Tibial artery (tissue), 4 donors: Measurements from ENCODE around the gene DNAH17.

Source experiments
- DNase-seq, 2 donors: peaks; one replicate each; pipeline ENCODE4 v3.0.0-alpha.2; 2019
- H3K27ac ChIP-seq, 2 donors: fragments of 200-600 bp; sonication (generic) in 1 of 2; 1 replicate in 1 of 2; 2 replicates in 1 of 2; pipeline ENCODE4 v1.5.1; 2018 to 2019; ENCODE audit warnings: mild to moderate bottlenecking in 1 of 2
- H3K27me3 ChIP-seq, 2 donors: fragments of 200-600 bp; sonication (generic) in 1 of 2; one replicate each; pipeline versions ENCODE4 v1.5.1 to v1.6.0; 2016 to 2019
- H3K36me3 ChIP-seq, 3 donors: fragments of 200-600 bp; sonication (generic) in 2 of 3; one replicate each; pipeline ENCODE4 v1.5.1; 2016 to 2019; ENCODE audit warnings: mild to moderate bottlenecking in 2 of 3
- H3K4me1 ChIP-seq, 4 donors: fragments of 200-600 bp; sonication (generic) in 2 of 4; 1 replicate in 3 of 4; 2 replicates in 1 of 4; pipeline ENCODE4 v1.5.1; 2016 to 2019
- H3K4me3 ChIP-seq, 2 donors: fragments of 200-600 bp; sonication (generic) in 1 of 2; 1 replicate in 1 of 2; 2 replicates in 1 of 2; pipeline ENCODE4 v1.5.1; 2018 to 2019; ENCODE audit warnings: mild to moderate bottlenecking in 2 of 2
- H3K9me3 ChIP-seq, 3 donors: fragments of 200-600 bp; sonication (generic) in 1 of 3; one replicate each; pipeline ENCODE4 v1.5.1; 2016 to 2019
- intact Hi-C: fragments of 100-400 bp; cut with DNase I; formaldehyde crosslinking; loops from one replicate; pipeline ENCODE4 v1.15.0; 2023; ENCODE audit warnings: low total_unique reads
- TF ChIP-seq, protein P1 (sequence below), 2 experiments: fragments of 200-600 bp in 1 of 2; fragments of 450-650 bp in 1 of 2; IDR thresholded peaks; one replicate each; pipeline ENCODE4 v1.5.1; 2017 to 2019; ENCODE audit warnings: antibody characterized with exemption in 2 of 2, mild to moderate bottlenecking in 1 of 2, moderate library complexity in 1 of 2

DNAH17 gene

GRCh38 chr17:78494696-78495330, 82.4 kb downstream of the DNAH17 start:
- TF ChIP-seq, protein P1, sequence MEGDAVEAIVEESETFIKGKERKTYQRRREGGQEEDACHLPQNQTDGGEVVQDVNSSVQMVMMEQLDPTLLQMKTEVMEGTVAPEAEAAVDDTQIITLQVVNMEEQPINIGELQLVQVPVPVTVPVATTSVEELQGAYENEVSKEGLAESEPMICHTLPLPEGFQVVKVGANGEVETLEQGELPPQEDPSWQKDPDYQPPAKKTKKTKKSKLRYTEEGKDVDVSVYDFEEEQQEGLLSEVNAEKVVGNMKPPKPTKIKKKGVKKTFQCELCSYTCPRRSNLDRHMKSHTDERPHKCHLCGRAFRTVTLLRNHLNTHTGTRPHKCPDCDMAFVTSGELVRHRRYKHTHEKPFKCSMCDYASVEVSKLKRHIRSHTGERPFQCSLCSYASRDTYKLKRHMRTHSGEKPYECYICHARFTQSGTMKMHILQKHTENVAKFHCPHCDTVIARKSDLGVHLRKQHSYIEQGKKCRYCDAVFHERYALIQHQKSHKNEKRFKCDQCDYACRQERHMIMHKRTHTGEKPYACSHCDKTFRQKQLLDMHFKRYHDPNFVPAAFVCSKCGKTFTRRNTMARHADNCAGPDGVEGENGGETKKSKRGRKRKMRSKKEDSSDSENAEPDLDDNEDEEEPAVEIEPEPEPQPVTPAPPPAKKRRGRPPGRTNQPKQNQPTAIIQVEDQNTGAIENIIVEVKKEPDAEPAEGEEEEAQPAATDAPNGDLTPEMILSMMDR (IDR thresholded peaks at IDR 0.05), result no peak
- no peaks in the 10 kb centered on the region for H3K36me3 ChIP-seq
- H3K4me1 ChIP-seq, result no peaks in the 10 kb centered on the region
- intact Hi-C loops, result loop anchor here (5.0 to 10.0 kb wide), 2 partner anchors 212 to 250 kb away; no protein-coding TSS in a partner anchor
- no peaks in the 10 kb centered on the region for H3K9me3 ChIP-seq
- no peak for DNase-seq
- peaks cover 0 to 17% of the 10 kb centered on the region in 2 donors for H3K27me3 ChIP-seq
- H3K4me3 ChIP-seq, result no peak overlapping the region
- no peak overlapping the region for H3K27ac ChIP-seq

DNA sequence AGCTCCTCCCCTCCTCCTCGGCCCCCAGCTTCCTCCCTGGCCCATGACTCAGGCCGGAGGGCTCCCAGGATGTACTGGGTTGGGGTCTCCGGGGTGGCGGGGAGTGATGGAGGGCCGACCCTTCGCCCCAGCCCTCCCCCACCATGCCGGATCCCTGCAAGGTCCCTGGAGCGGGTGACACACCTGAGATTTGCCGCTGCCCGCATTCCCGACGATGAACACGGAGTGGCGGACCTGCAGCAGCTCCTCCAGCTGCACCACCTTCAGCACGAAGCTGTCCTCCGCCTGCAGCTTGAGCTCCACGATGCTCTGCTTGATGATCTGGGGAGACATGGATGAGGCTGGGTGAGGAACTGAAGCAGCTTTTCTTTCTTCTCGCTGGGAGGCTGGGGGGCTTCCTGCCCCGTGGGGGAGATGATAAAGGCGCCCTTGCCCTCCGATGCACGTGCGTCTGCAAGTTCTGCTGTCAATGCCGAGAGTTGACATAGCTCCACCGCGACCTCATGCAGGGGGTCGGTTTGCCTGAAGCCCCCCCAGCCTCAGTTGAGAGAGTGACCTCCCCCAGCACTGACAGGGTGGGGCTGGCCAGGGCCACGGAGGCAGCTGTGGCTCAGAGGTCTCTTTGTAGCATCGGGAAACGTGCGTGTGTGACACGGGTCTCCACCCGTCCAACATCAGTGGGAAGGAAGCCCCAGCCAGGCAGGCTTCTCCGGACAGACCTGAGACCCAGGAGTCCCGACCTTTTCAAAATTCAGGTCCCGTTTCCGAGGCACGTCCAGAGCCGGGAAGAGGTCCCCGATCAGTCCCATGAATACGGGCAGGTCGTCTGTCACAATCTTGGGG, 83.1 kb downstream of the DNAH17 start:
- H3K27ac ChIP-seq, result no peak overlapping the region
- no peaks in the 10 kb centered on the region for H3K36me3 ChIP-seq
- peaks cover 0 to 17% of the 10 kb centered on the region in 2 donors for H3K27me3 ChIP-seq
- H3K9me3 ChIP-seq, result no peaks in the 10 kb centered on the region
- intact Hi-C loops, result loop anchor here (10.0 kb wide), 1 partner anchor 251 kb away; no protein-coding TSS in a partner anchor
- TF ChIP-seq, protein P1 (IDR thresholded peaks at IDR 0.05), result no peak
- H3K4me3 ChIP-seq, result no peak overlapping the region
- no peaks in the 10 kb centered on the region for H3K4me1 ChIP-seq
- DNase-seq, result no peak

DNA sequence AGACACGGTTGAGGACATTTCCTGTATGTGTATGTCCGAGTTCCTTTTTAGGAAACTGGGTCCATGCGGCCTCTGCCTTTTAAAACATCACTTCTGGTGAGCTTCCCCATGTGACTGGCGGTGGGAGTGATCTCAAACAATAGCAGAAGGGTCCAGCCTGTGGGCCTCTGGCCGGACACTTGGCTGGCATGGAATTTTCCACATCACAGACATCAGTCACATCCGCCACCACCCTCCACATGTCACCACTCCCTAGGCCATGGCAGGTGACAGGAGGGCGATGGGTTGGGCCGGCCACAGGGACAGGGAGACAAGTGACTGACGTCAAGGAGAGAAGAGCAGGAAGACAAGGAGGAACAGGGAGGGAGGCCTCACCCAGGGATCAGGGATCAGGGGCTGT, 83.7 kb downstream of the DNAH17 start:
- Histone ChIP-seq H3K27ac (no peak overlapping the region), H3K4me3 (no peak overlapping the region), H3K9me3 (no peaks in the 10 kb centered on the region), H3K4me1 (no peaks in the 10 kb centered on the region), H3K36me3 (no peaks in the 10 kb centered on the region), H3K27me3 (peaks cover 0 to 17% of the 10 kb centered on the region in 2 donors)
- TF ChIP-seq, protein P1 (IDR thresholded peaks at IDR 0.05), result no peak
- intact Hi-C loops, result loop anchor here (10.0 kb wide), 1 partner anchor 251 kb away; no protein-coding TSS in a partner anchor
- no peak for DNase-seq

DNA sequence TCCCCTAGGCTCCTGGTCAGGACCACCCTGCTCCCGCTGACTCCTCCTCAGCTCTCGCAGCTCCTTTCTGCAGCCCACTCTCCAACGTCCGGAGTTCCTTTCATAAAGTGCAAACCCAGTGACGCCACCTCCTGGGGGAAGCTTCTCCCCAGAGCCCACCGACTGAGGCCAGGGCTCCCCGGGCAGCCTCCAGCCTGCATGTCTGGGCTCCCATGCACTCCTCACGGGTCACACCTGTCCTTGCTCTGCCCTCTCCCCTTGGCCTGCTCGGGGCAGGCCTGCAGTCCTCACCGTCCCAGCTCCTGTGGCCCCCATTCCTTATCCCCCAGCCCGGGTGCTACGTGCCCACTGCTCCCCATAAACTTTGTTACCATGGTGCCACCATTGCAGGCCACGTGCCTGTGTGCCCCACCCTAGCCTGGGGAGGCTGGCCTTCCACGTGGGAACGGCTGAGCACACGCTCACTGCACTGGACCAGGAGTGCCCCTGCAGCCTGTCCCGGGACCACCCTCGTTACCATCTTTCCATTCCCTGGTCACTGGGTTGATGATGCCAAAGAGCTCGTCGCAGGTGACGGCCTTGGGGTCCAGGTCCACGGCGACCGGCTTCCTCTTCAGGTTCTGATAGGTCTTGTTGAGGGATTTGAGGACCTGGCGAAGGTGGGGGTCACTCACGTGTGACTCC, 84.9 kb downstream of the DNAH17 start:
- H3K27ac ChIP-seq, result no peak overlapping the region
- H3K9me3 ChIP-seq, result no peaks in the 10 kb centered on the region
- no peaks in the 10 kb centered on the region for H3K36me3 ChIP-seq
- TF ChIP-seq, protein P1 (IDR thresholded peaks at IDR 0.05), result no peak
- H3K27me3 ChIP-seq, result peaks cover 0 to 17% of the 10 kb centered on the region in 2 donors
- intact Hi-C loops, result loop anchor here (10.0 kb wide), 1 partner anchor 253 kb away; no protein-coding TSS in a partner anchor
- DNase-seq, result no peak
- no peak overlapping the region for H3K4me3 ChIP-seq
- no peaks in the 10 kb centered on the region for H3K4me1 ChIP-seq

DNA sequence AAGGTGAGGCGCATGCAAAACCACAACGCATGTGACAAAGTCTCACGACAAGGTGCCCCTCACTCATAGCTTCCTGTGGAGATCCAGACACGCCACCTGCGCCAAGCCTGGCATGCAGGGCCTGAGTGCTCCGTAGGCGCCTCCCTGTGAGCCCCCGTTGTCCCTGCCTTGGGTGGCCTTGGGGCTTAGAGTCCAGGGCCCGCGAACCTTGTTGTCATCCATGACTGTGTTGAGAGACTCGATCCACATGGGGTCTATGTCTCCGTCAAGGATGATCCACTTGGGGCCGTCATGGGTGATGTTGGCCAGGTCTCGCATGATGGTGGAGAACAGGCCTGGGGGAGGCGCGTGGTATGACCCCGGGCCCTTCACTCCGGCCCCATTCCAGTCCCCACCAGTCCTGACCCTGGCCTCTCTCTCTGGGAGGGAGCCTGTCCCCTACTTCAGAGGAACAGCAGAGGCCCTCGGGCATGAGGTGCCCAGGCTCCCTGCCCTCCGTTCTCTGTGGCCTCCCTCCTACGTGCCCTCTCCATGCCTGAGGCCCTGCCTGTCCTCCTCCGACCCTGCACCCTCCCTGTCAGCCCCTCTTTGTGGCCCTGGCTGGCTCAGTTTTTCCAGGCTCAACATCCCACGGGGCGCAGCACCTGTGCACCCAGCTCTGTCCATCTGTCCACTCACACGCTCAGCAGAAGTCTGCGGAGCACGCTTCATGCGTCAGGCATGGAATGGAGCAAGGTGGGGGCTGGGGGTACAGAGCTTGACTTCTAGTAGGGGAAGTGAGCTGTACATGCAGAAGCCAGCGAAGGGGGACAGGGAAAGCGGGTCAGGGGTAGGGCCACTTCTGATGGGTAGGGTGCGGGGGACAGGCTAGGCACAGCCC, 85.7 kb downstream of the DNAH17 start:
- DNase-seq, result no peak
- intact Hi-C loops, result loop anchor here (10.0 kb wide), 1 partner anchor 253 kb away; no protein-coding TSS in a partner anchor
- no peaks in the 10 kb centered on the region for H3K36me3 ChIP-seq
- H3K9me3 ChIP-seq, result no peaks in the 10 kb centered on the region
- TF ChIP-seq, protein P1 (IDR thresholded peaks at IDR 0.05), result no peak
- peaks cover 0 to 17% of the 10 kb centered on the region in 2 donors for H3K27me3 ChIP-seq
- H3K4me3 ChIP-seq, result no peak overlapping the region
- H3K4me1 ChIP-seq, result no peaks in the 10 kb centered on the region
- H3K27ac ChIP-seq, result no peak overlapping the region
